Skeletal muscle tissue (tissue), 4 donors: ENCODE results near the gene ALG1. TPM values are rescaled to one million over a fixed set of nuclear protein-coding genes. Genes with fewer than 3 reads are reported as not detected.
"Not testable (repeated sequence)": the region's sequence is repeated elsewhere in the genome, so short reads cannot be mapped to it uniquely, and the experiment has no call there.

Experiments
- H3K27ac ChIP-seq: one replicate; pipeline ENCODE4 v1.7.0; 2013; ENCODE audit warnings: mild to moderate bottlenecking, low read depth, low read length, inconsistent platforms
- H3K27me3 ChIP-seq, 3 donors: one replicate each; pipeline ENCODE4 v1.7.0; 2013; ENCODE audit warnings: low read length in 3 of 3; ENCODE audit not compliant: control insufficient read depth in 3 of 3, insufficient read depth in 3 of 3
- H3K36me3 ChIP-seq, 3 donors: one replicate each; pipeline ENCODE4 v1.7.0; 2013; ENCODE audit warnings: low read length in 3 of 3; ENCODE audit not compliant: control insufficient read depth in 3 of 3, insufficient read depth in 3 of 3
- H3K4me1 ChIP-seq, 3 donors: one replicate each; pipeline ENCODE4 v1.7.0; 2013; ENCODE audit warnings: low read length in 3 of 3, mild to moderate bottlenecking in 3 of 3; ENCODE audit not compliant: control insufficient read depth in 3 of 3, insufficient read depth in 3 of 3
- H3K4me3 ChIP-seq, 3 donors: one replicate each; pipeline ENCODE4 v1.7.0; 2013; ENCODE audit warnings: low read length in 3 of 3
- H3K9ac ChIP-seq, 3 donors: one replicate each; pipeline ENCODE4 v1.7.0; 2013; ENCODE audit warnings: low read length in 3 of 3, mild to moderate bottlenecking in 3 of 3, moderate library complexity in 2 of 3, low read depth in 1 of 3
- H3K9me3 ChIP-seq, 3 donors: one replicate each; pipeline ENCODE4 v1.7.0; 2013; ENCODE audit warnings: low read length in 3 of 3; ENCODE audit not compliant: control insufficient read depth in 3 of 3
- total RNA-seq: library from RNA; depleted of rRNA; stranded (reverse); fragments of >200 nt; gene quantifications from one replicate; pipeline ENCODE4 v1.2.3, GENCODE V29; 2014
- donor health status: Osteomylitis.

ALG1 gene
- total RNA-seq, 1 donor from 2014 or later: 13.6 TPM

- Histone ChIP-seq H3K9me3 (no peaks in the 10 kb centered on the region), H3K36me3 (no peaks in the 10 kb centered on the region), H3K27me3 (peaks cover 0 to 6% (median 0%) of the 10 kb centered on the region in 3 donors), H3K9ac (no peak overlapping the region), H3K27ac (no peak overlapping the region), H3K4me3 (no peak overlapping the region), H3K4me1 (no peaks in the 10 kb centered on the region)
Measured at GRCh38 chr16:5044011-5044540, 27.6 kb upstream of the ALG1 start.

GRCh38 chr16:5044581-5044980, 27.1 kb upstream of the ALG1 start:
- not testable (repeated sequence) for H3K4me1 ChIP-seq, H3K27ac ChIP-seq, H3K36me3 ChIP-seq, H3K9ac ChIP-seq, H3K4me3 ChIP-seq, H3K27me3 ChIP-seq, H3K9me3 ChIP-seq

- Histone ChIP-seq H3K9ac (no peak overlapping the region), H3K4me3 (no peak overlapping the region), H3K9me3 (no peaks in the 10 kb centered on the region), H3K36me3 (no peaks in the 10 kb centered on the region), H3K4me1 (no peaks in the 10 kb centered on the region), H3K27me3 (peaks cover 0 to 6% (median 0%) of the 10 kb centered on the region in 3 donors), H3K27ac (no peak overlapping the region)
Measured at GRCh38 chr16:5045499-5046115, 26.0 kb upstream of the ALG1 start.

- Histone ChIP-seq H3K9me3 (no peaks in the 10 kb centered on the region), H3K27me3 (peaks cover 0 to 2% (median 0%) of the 10 kb centered on the region in 3 donors), H3K36me3 (no peaks in the 10 kb centered on the region), H3K4me3 (no peak overlapping the region), H3K4me1 (no peaks in the 10 kb centered on the region), H3K27ac (no peak overlapping the region), H3K9ac (no peak overlapping the region)
Measured at GRCh38 chr16:5046914-5047313, 24.7 kb upstream of the ALG1 start.

- Histone ChIP-seq H3K4me1 (no peaks in the 10 kb centered on the region), H3K4me3 (no peak overlapping the region), H3K9me3 (no peaks in the 10 kb centered on the region), H3K27me3 (no peaks in the 10 kb centered on the region), H3K27ac (no peak overlapping the region), H3K9ac (no peak overlapping the region), H3K36me3 (no peaks in the 10 kb centered on the region)
Measured at GRCh38 chr16:5054876-5055865, 16.5 kb upstream of the ALG1 start.

- H3K36me3 ChIP-seq: no peaks in the 10 kb centered on the region
- no peak overlapping the region for H3K4me3 ChIP-seq
- H3K27ac ChIP-seq: no peak overlapping the region
- H3K9me3 ChIP-seq: no peaks in the 10 kb centered on the region
- peaks cover 0 to 3% (median 0%) of the 10 kb centered on the region in 3 donors for H3K27me3 ChIP-seq
- H3K9ac ChIP-seq: no peak overlapping the region
- H3K4me1 ChIP-seq: no peaks in the 10 kb centered on the region
Measured at GRCh38 chr16:5056352-5056751, 15.3 kb upstream of the ALG1 start.

GRCh38 chr16:5058476-5058875, 13.2 kb upstream of the ALG1 start:
- Histone ChIP-seq H3K4me3 (no peak overlapping the region), H3K27ac (no peak overlapping the region)

GRCh38 chr16:5059386-5060072, 12.1 kb upstream of the ALG1 start:
- Histone ChIP-seq H3K9me3 (no peaks in the 10 kb centered on the region), H3K27ac (no peak overlapping the region), H3K27me3 (peaks cover 0 to 9% (median 0%) of the 10 kb centered on the region in 3 donors), H3K4me1 (no peaks in the 10 kb centered on the region), H3K4me3 (no peak overlapping the region), H3K36me3 (no peaks in the 10 kb centered on the region), H3K9ac (no peak overlapping the region)

More at GRCh38 chr16:5058476-5058875, 13.2 kb upstream of the ALG1 start:
- no peaks in the 10 kb centered on the region for H3K36me3 ChIP-seq
- no peaks in the 10 kb centered on the region for H3K4me1 ChIP-seq
- H3K27me3 ChIP-seq: peaks cover 0 to 6% (median 0%) of the 10 kb centered on the region in 3 donors
- no peaks in the 10 kb centered on the region for H3K9me3 ChIP-seq
- no peak overlapping the region for H3K9ac ChIP-seq

GRCh38 chr16:5060073-5060641, 11.5 kb upstream of the ALG1 start:
- Histone ChIP-seq H3K27me3 (peaks cover 0 to 11% (median 0%) of the 10 kb centered on the region in 3 donors), H3K9me3 (no peaks in the 10 kb centered on the region), H3K4me3 (no peak overlapping the region), H3K36me3 (no peaks in the 10 kb centered on the region), H3K4me1 (no peaks in the 10 kb centered on the region), H3K9ac (no peak overlapping the region), H3K27ac (no peak overlapping the region)
